Stimulated activated naive CD4-positive, alpha-beta T cell treated with Interleukin-2 at 50 U/mL for 16 hours (primary cell): Measurements from ENCODE around the gene RAI14.

ENCODE experiments used
- DNase-seq: peaks from one replicate; lab custom pipeline; 2025; lab: John Stamatoyannopoulos, UW

The RAI14 gene

DNA sequence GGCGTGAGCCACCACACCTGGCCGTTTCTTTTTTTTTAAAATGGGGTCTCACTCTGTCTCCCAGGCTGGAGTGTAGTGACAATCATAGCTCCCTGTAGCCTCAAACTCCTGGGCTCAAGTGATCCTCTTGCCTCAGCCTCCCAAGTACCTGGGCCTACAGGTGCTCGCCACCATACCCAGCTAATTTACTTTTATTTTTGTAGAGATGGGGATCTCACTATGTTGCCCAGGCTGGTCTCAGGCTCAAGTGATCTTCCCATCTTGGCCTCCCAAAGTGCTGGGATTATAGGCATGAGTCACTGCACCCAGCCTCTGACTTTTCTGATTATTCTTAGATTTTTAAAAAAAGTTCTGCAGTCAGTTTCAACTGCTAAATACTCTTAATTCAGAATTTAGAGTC, 21.3 kb downstream of the RAI14 start:
- no peak for DNase-seq

DNA sequence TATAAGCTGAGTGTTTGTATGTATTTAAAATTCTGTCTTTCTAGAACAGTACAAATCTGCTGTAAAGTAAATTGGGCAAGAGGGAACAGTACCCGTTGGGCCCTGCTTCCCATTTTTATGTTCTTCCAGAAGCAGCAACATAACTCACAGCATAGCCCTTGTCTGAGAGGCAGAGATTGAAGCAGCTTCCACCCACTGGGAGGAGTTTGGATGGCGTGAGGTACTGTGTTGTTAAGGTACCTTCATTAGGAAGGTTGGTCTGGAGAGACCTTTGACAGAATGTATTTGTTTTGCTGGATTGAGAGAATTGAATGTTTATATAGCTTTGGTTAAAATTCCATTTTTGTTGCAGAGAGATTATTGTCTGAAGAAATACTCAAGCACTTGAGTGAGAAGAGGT, 24.8 kb downstream of the RAI14 start:
- DNase-seq: no peak

DNA sequence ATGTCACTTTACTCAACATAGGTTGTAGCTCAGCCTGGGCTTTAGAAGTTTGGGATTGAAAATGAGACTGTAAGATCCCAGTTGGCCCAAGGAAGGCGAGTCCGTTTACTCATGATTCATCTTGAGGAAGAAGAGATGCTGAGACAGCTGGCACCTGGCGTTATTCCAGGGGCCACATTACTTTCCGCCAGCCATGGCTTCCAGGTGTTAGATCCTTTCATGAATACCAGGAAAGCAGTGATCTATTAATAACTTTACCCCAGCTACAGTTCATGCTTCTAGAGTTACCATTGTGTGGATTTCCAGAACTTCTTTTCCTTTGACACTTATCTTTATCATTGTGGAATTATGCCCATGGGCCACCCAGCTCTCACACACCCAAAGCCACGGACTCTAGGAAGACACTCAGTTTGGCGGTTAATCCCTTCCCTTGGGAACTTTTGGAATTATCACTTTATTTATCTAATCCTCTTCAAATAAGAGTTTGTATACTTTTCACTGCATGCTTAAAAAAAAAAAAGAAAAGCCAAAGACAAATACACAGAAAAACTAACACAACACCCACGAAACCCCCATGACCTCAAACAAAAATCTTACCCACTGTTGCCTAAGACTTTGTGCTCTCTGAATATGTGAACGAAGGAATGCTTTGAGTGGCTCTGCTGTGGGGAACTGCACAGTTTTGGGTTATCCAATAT, 26.9 kb downstream of the RAI14 start:
- DNase-seq: no peak

DNA sequence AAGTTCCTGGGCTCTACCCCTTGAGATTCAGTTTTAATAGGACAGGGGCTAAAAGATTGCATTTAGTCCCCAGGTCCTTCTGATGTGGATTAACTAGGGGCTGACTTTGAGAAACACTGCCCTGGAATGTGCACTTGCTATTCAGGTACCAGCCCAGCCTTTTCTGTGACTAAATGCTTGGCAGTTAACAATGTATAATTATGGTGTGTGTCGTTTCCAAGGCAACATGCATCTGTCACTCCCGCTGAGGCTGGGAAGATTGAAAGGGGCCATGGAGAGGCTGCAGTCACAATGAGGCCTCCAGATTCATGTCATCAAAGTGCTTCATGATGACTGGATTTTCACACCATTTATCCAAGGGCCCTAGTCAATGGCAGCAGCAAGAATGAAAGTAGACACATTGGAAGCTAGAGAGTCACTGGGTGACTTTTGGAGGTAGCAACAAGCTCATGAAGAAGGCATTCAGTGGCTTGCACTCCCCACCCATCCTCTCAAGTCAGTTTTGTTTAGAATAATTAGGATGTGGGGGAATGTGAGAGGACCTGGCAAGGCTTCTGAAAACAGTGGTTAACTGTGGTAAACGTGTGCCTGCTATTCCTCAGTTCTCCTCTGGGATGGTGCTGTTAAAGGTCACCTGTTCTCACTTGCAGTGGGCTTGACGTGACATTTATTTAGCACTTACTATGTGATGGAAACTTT, 28.3 kb downstream of the RAI14 start:
- no peak for DNase-seq

DNA sequence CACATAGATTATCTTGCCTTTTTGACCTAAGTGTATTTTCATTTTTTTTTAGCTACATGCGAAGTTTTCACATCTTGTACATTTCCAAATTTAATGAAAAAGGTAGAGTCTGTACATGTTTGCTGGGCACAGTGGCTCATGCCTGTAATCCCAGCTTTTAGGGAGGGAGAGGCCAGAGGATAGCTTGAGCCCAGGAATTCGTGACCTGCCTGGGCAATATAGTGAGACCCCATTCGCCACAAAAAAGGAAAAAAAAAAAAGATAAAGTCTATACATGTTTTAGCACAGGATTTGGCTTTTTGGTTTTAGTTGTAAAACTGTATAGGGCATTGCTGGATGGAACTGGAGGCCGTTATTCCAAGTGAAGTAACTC, 28.8 kb downstream of the RAI14 start:
- DNase-seq: no peak

DNA sequence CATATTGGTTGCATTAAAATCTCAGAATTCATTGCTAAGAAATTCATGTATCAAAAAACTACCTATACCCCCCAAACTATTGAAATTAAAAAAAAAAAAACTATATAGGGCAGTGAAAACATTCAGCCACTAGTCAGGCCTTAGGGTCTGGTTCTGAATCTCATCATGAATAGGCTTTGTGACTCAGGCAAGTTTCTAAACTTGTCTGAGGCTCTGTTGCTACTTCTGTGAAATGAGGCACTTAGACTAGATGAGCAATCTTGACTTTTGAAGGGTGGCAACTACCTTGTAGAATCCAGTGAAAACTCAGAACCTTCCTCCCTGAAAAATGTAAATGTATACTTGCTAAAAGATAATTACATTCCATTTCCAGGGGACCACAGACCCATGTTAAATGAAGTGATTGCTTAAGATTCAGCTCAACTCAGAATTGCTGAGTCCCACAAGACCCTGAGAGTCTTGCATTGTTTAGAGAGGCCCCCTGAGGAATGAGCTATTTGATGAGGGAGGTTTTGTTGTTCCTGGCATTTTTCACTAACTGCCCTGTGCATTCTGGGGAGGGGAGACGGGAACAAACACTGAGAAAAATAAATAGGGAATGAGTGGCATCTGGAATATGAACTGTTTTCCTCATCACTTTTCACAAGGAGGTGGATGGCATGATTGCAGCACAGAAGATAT, 29.5 kb downstream of the RAI14 start:
- no peak for DNase-seq

DNA sequence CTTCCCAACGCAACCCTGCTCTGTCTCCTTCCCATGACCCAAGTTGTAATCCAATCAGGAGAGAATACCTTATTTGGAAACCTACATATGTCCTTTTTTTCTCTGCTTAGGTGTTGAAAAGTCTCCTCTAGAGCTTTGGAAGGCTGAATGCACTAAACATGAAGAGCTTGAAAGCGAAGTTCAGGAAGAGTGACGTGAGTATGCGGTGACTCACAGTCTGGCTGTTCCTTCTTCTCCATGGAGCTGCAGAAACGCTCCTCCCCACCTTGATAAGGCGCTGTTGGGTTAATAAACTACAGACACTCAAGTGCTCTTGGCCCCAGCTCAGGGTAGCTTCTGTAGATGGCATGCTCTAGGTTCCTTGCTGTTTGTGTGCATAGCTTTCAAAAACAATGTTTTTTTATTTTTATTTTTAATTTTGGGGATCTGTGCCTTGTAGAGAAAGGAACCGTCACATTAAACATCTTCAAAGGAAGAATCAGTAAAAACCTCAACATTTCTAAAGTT, 30.7 kb downstream of the RAI14 start:
- no peak for DNase-seq

DNA sequence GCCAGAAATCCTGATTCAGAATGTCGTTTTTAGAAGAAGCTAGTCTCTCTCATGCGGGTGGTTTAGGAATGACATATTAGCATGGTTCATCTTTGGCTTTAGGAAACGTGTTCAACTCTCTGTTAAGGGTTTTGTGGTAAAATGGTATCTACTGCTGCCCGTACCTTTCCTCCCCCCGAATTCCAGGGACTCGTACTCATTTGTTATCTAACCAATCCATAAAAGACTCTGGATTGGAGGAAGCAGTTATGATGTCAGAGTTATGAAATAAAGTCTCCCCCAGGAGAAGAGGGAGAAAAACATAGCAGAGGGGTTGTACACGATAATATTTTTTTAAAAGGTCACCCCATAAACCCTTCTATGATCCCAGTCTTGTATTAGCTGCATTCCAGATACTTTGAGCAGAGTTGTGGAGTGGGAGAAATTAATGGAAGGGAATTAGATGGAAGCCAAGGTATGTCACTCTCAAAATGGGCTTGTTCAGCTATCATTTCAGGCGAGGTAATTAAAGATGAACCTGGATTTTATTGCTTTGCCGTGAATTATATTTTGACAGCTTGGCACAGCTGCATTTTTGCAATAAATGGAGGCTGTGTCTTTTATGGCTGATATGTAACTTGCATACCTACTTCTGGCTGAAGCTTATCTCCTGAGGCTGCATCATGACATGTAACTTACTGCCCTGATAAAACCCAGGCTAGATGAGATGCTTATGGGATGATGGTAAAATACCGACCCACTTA, 31.3 kb downstream of the RAI14 start:
- DNase-seq: no peak

DNA sequence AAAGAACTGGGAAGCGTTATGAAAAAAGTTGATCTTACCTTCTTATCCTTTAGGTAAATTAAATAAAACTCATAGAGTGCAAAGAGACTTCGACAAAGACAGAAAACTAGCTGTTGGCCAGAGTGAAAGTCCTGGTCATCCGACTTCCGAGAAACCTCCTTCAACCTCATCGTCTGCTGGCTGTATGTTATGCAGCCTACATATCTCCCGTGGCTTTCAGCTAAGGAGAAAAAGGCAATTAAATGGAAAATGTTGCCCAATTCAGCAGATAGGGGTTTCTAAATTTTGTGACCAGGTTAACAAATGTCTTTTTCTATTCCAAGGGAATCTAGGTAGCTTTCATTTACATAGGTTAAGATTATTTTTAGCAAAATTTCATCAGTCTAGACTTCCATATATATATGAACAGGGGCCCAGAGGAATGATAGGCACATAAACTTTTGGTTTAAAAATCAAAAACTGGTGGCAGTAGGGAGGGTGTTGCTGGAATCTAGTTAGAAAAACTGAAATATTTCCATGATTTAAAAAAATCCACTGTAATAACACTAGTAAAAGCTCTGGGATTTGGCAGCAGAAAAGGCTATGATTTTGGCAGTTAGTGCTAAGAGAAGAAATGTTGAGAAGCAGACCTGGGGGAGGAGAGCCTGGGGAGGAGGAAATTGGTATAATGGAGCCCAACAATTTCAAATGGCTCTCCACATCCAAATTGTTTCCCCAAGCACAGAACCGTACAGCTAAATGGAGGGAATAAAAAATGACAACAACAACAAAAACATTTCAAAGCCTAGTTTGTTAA, 32.1 kb downstream of the RAI14 start:
- DNase-seq: no peak

DNA sequence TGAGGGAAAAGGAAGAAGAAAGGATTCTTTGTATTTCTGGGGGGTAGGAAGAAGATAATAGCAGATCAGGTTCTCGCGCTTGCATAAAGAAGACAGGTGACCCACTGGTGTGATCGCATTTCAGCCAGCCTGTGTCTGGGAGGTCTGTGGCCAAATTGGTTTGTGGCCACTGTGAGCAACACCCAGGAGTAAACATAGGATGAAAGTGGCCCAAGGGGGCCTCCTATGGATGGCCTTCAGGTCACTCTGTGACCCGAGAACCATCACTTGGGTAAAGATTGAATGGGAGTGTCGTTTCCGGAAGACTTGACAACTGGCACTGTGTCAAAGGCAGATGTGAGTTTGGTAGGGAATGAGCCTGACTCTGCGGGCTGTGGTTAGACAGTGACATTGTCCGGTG, 34.2 kb downstream of the RAI14 start:
- DNase-seq: no peak

DNA sequence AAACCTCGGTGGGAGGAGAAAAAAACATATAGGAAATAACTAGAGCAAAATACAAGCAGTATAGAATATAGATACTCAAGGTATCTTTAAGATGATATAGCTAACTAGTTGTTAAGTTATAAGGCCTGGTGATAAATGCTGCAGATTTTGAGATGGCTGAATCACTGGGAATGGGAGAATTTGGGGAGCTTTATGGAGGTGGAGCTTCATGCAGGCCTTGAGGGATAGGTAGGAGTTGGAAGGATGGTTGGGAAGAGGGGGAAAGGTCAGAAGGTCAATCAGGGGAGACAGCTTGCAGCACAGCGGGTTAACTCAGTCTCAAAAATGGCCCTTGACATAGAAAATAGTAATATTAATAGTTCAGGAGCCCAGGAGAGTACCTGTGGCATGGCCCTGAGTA, 34.8 kb downstream of the RAI14 start:
- DNase-seq: no peak

DNA sequence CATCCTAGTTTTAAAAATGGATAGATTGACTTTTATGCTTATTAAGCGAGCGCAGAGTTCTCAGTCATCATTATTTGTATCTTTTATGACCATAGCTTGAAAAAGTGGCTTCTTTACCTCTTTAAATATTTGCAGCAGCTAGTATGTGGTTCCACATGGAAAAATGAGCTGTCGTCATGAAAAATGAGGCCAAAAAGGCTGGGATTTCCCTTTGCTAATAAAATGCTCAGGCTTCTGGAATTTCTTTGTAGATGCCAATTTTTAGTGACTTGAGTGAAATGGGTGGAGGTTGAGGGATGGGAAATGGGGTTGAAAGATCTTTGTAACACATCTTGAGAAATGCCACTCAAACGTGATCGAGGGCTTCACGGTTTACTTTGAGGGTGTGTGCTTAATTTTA, 35.2 kb downstream of the RAI14 start:
- DNase-seq: no peak

DNA sequence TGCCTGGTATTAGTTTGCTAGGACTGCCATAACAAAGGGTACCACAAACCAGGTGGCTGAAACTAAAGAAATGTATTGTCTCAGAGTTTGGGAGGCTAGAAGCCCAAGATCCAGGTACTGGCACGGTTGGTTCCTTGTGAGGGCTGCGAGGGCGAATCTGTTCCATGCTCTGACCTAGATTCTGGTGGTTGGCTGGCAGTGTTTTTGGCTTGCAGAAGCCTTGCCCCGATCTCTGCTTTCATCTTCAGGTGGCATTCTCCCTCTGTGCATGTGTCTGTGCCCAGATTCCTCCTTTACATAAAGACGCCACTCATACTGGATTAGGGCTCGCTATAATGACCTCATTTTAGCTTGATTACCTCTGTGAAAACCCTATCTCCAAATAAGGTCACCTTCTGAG, 36.7 kb downstream of the RAI14 start:
- DNase-seq: no peak

DNA sequence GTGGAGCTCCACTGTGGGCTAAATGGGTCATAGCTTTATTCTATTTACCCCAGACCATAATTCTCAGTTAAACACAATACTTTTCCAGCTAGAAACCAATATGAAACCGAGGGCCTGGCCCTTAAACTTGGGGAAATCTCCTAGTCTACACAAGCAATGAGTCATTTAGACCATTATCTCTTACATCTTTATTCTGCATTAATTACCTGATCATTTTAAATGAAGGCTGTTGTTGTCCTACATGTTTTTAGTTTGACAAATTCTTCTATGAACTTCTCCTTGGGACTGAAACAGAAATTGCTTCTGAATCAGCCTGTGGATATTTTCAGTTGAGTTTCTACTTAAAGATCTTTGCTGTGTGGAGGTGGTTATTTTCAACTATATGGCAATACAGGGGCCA, 37.9 kb downstream of the RAI14 start:
- DNase-seq: no peak

DNA sequence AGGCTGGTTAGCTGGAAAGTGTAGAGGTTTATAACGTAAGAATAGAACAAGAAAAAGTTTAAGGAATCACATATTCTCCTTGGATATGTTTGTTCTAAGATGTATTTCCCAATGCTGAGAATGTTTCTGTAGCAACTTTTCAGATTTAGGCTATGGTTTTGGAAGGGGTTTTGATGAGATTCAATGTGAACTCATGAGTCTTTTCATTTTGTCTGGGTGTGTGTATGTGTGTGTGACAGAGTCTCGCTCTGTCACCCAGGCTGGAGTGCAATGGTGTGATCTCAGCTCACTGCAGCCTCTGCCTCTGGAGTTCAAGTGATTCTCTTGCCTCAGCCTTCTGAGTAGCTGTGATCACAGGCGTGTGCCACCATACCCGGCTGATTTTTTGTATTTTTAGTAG, 38.6 kb downstream of the RAI14 start:
- DNase-seq: no peak

DNA sequence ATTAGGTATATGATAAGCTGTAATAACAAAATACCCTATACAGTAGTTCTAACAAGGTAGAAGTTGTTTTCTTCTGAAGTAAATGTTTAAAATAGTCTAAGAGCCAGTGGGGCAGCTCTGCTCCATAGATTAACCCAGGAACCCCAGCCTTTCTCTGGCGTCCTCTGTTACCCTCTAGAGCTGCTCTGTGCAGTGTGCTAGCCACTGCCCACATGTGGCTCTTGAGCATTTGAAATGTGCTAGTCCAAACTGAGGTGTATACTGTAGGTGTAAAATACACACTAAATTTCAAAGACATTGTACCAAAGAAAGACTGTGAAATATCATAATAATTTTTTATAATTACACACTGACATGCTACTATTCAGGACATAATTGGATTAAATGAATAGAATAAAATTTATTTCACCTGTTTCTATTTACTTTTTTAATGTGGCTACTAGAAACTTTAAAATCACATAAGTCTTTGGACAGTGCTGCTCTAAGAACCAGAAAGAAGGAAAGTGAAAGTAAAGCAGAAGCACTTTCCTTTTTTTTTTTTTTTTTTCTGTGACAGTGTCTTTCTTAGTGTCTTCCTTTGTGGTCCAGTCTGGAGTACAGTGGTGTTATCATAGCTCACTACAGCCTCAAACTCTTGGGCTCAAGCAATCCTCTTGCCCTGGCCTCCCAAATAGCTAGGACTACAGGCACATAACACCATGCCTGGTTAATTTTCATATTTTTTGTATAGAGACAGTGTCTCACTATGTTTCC, 39.3 kb downstream of the RAI14 start:
- DNase-seq: no peak

DNA sequence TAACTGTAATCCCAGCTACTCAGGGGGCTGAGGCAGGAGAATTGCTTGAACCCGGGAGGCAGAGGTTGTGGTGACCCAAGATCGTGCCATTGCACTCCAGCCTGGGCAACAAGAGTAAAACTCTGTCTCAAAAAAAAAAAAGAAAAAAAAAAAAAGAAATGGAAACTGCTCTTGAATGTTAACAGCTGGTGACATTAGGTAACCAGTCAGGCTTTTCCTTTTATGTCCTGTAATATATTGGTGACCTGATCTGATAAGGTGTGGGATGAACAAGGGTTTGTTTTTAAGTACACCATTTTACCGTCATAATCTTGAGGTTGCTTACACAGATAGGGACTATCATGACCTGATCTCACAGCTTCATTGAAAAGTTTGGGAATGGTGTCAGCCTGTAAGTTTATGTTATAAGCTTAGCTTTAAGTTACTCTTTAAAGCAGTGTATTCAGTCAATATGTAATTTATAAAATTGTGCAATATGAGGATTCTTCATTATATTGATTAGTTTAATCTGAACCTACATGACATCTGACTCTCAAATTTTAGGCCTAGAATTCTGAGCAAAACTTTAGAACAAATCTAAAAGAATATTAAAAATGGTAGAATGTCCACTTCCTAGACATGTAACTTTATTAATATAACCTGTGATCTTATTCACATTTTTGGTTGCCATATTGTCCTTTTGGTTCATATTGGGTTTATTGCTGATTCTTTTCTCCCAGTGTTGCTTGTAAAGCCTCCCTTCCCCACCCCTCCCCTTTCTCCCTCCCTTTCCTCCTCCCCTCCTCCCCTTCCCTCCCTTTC, 41.4 kb downstream of the RAI14 start:
- no peak for DNase-seq

DNA sequence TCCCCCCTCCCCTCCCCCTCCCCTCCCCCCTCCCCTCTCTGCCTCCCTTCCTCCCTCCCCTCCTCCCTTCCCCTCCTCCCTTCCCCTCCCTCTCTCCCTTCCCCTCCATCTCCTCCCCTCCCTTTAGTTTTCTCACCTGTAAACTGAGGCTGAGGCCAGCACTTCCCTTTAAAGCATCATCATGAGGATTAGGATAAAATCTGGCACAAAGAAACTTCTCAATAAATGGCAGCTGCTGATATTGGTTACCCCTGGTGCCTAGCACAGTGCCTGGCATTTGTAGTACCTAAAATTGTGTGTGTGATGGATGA, 41.9 kb downstream of the RAI14 start:
- DNase-seq: no peak

DNA sequence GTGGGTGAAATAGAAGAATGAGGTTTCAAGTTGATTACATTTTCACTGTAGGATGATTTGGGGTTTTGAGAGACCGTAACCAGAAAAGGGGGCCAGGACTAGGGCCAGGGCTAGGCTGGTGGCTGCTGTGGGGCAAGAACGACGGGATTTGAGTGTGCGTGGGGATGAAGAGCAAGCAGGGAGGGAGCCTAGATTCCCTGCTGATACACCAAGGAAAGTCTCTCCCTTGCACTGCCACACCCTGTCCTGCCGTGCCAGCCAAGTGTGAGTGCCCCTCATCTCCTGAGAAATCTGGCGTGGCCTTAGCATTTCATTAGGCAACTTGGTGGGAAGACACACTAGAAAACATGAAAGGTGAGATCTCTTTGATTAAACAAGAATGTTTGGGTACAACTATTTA, 42.6 kb downstream of the RAI14 start:
- DNase-seq: no peak
